Measurements from ENCODE around the gene CISTR.

Gene CISTR

DNA sequence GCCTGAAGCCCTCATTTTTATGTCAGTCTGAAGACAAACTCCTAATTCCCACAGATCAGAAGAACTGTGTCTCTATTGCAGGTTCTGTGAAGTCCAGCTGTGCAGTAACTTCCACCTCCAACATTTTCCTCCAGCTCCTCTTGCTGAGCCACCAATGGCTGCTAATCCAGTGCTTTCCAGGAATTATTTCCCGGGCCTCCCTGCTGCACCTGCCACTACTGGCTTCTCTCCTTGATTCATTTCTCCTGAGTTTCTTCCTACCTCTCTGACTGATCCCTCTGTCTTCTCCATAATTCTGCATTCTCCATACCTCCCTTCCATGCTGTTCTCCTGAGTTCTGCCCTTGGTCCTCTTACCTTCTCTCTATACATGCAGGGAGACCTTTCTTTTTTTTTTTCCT is 45.7 kb downstream of the CISTR start:
- Histone ChIP-seq H3K4me3 (ENCODE audit: severe bottlenecking) (no peak overlapping the region), H3K27ac (ENCODE audit: poor library complexity, severe bottlenecking) (no peak overlapping the region), H3K27me3 (ENCODE audit: insufficient read depth, poor library complexity, severe bottlenecking) (peaks cover 6% of the 10 kb centered on the region), H3K36me3 (ENCODE audit: low read depth) (no peaks in the 10 kb centered on the region), H3K9me3 (ENCODE audit: severe bottlenecking) (no peaks in the 10 kb centered on the region), H3K4me1 (ENCODE audit: insufficient read depth, poor library complexity, severe bottlenecking) (no peaks in the 10 kb centered on the region)
- TF ChIP-seq, protein P1, sequence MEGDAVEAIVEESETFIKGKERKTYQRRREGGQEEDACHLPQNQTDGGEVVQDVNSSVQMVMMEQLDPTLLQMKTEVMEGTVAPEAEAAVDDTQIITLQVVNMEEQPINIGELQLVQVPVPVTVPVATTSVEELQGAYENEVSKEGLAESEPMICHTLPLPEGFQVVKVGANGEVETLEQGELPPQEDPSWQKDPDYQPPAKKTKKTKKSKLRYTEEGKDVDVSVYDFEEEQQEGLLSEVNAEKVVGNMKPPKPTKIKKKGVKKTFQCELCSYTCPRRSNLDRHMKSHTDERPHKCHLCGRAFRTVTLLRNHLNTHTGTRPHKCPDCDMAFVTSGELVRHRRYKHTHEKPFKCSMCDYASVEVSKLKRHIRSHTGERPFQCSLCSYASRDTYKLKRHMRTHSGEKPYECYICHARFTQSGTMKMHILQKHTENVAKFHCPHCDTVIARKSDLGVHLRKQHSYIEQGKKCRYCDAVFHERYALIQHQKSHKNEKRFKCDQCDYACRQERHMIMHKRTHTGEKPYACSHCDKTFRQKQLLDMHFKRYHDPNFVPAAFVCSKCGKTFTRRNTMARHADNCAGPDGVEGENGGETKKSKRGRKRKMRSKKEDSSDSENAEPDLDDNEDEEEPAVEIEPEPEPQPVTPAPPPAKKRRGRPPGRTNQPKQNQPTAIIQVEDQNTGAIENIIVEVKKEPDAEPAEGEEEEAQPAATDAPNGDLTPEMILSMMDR (IDR thresholded peaks at IDR 0.05; ENCODE audit: poor library complexity, severe bottlenecking): no peak
- no peak for ATAC-seq (ENCODE audit: low read depth)
- DNase-seq (ENCODE audit: low spot score): no peak

DNA sequence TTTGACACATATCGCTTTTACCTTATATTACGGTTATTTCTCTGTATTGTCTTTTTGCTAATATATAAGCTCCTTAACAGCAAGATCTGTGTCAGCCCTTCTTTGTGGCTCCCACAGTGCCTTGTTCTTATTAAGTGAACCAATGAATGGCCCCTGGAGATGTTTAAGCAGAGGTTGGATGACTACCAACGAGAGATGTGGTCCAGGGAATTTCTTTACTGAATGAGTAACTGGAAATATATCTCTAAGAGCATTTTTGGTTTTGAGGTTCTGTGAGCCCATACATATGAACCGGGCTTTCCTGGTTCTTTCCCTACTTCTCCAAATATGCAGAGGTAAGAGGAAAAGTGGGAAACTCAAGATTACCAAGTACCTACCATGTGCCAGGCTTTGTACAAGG is 48.0 kb downstream of the CISTR start:
- Histone ChIP-seq H3K27ac (ENCODE audit: poor library complexity, severe bottlenecking) (no peak overlapping the region), H3K27me3 (ENCODE audit: insufficient read depth, poor library complexity, severe bottlenecking) (peaks cover 4% of the 10 kb centered on the region), H3K4me3 (ENCODE audit: severe bottlenecking) (no peak overlapping the region), H3K36me3 (ENCODE audit: low read depth) (no peaks in the 10 kb centered on the region), H3K4me1 (ENCODE audit: insufficient read depth, poor library complexity, severe bottlenecking) (no peaks in the 10 kb centered on the region), H3K9me3 (ENCODE audit: severe bottlenecking) (no peaks in the 10 kb centered on the region)
- DNase-seq (ENCODE audit: low spot score): no peak
- no peak for ATAC-seq (ENCODE audit: low read depth)
- TF ChIP-seq, protein P1 (IDR thresholded peaks at IDR 0.05; ENCODE audit: poor library complexity, severe bottlenecking): no peak

DNA sequence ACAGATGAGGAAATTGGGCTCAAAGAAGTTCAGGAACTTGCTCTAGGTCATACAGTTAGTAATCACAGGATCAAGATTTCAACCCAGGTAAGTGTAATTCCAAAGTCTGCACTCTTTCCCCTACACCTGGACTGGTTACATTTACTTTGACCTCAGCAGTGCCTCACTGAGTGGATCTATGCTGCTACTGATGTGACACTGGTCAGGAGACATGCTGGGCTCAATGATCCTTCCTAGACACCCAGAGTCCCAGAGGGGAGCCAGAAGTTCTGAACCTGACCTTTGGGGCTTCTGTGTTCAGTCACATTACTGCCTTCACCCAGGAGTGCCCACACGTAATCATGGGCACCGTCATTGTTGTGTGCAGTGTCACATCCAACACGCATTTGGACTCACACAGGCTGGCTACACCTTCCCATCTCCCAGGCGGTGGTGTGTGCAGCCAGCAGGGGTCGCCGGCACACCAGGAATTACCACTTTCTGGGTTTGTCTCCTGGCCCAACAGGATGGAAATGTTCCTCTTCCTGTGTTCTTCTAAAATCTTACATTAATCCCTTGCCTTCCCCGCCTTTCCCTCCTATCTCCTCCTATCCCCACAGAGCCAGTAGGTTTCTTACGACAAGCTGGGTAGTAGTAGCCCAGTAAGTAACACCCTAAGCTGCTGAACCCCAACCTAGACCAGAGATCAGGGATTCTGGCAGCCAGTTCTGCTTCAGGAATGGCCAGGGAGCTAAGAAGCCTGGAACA is 50.1 kb downstream of the CISTR start:
- TF ChIP-seq, protein P1 (IDR thresholded peaks at IDR 0.05; ENCODE audit: poor library complexity, severe bottlenecking): peak; percentile 94
- H3K27me3 ChIP-seq (ENCODE audit: insufficient read depth, poor library complexity, severe bottlenecking): no peaks in the 10 kb centered on the region
- H3K4me3 ChIP-seq (ENCODE audit: severe bottlenecking): no peak overlapping the region
- no peak for DNase-seq (ENCODE audit: low spot score)
- H3K36me3 ChIP-seq (ENCODE audit: low read depth): no peaks in the 10 kb centered on the region
- no peak overlapping the region for H3K27ac ChIP-seq (ENCODE audit: poor library complexity, severe bottlenecking)
- peak; percentile 93 for ATAC-seq (ENCODE audit: low read depth)
- H3K4me1 ChIP-seq (ENCODE audit: insufficient read depth, poor library complexity, severe bottlenecking): peaks cover 5% of the 10 kb centered on the region
- H3K9me3 ChIP-seq (ENCODE audit: severe bottlenecking): no peaks in the 10 kb centered on the region

DNA sequence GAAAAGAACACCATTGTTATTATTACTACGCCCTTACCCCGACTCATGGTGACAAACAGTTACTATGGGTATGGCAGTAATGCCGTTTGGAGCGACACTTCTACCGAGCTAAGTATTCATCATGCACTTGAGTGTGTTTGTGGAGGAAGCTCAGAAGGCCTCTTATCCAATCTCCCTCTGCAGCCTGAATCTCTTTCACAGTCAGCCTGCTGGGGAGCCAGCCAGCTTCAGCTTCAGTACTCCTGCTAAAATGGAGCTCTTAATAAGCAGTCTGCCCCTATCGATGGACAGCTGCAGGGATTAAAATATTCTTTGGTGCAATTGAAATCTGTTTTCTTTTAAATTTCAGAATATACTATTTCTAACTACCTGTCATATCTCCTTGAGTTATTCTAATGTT is 51.2 kb downstream of the CISTR start:
- ATAC-seq (ENCODE audit: low read depth) (no peak), DNase-seq (ENCODE audit: low spot score) (no peak)
- H3K9me3 ChIP-seq (ENCODE audit: severe bottlenecking): no peaks in the 10 kb centered on the region
- H3K27ac ChIP-seq (ENCODE audit: poor library complexity, severe bottlenecking): no peak overlapping the region
- no peak overlapping the region for H3K4me3 ChIP-seq (ENCODE audit: severe bottlenecking)
- no peaks in the 10 kb centered on the region for H3K27me3 ChIP-seq (ENCODE audit: insufficient read depth, poor library complexity, severe bottlenecking)
- H3K4me1 ChIP-seq (ENCODE audit: insufficient read depth, poor library complexity, severe bottlenecking): peaks cover 14% of the 10 kb centered on the region
- H3K36me3 ChIP-seq (ENCODE audit: low read depth): no peaks in the 10 kb centered on the region
- TF ChIP-seq, protein P1 (IDR thresholded peaks at IDR 0.05; ENCODE audit: poor library complexity, severe bottlenecking): no peak

DNA sequence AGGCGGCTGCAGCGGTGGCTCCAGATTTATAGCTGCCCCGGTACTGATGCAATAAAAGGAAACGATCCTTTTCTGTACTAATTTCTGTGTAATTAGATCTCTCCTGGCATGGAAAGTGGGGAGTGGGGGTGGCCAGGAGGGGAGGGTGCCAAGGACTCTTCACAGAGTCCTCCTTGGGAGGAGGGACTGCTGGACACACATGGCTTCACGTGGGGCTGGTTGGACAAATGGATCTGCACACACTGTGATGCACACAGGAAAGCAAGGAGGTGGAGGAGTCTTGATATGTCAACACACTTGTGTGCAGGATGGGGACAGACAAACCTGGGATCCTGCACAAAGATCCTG is 52.1 kb downstream of the CISTR start:
- Histone ChIP-seq H3K4me3 (ENCODE audit: severe bottlenecking) (no peak overlapping the region), H3K4me1 (ENCODE audit: insufficient read depth, poor library complexity, severe bottlenecking) (peaks cover 15% of the 10 kb centered on the region), H3K27me3 (ENCODE audit: insufficient read depth, poor library complexity, severe bottlenecking) (no peaks in the 10 kb centered on the region), H3K9me3 (ENCODE audit: severe bottlenecking) (no peaks in the 10 kb centered on the region), H3K27ac (ENCODE audit: poor library complexity, severe bottlenecking) (no peak overlapping the region), H3K36me3 (ENCODE audit: low read depth) (no peaks in the 10 kb centered on the region)
- no peak for ATAC-seq (ENCODE audit: low read depth)
- TF ChIP-seq, protein P1 (IDR thresholded peaks at IDR 0.05; ENCODE audit: poor library complexity, severe bottlenecking): no peak
- no peak for DNase-seq (ENCODE audit: low spot score)
